HepG2 (cell line): ENCODE data around the gene MAP2K2. TPM values are rescaled to one million over a fixed set of nuclear protein-coding genes. Genes with fewer than 3 reads are reported as not detected.

Experiments
- ARNT ChIP-seq: fragments of 450-650 bp; IDR thresholded peaks from 2 replicates; pipeline ENCODE4 v1.6.1; 2017
- ARNTL ChIP-seq: sonication (generic); formaldehyde crosslinking; IDR thresholded peaks from 2 replicates; pipeline ENCODE4 v1.4.0; 2020; ENCODE audit warnings: mild to moderate bottlenecking, missing genetic modification reagents
- EP300 ChIP-seq, 3 experiments: sonication (generic) in 1 of 3; formaldehyde crosslinking in 1 of 3; IDR thresholded peaks; 2 replicates each; pipeline versions ENCODE4 v1.5.1 to v1.6.1; 2011 to 2020; ENCODE audit warnings: low read depth in 2 of 3, low read length in 2 of 3, borderline replicate concordance in 1 of 3, improper control_type of control experiment in 1 of 3, mild to moderate bottlenecking in 1 of 3, missing genetic modification reagents in 1 of 3, moderate library complexity in 1 of 3
- FOXA3 ChIP-seq: IDR thresholded peaks from 2 replicates; pipeline ENCODE4 v1.6.1; 2016; ENCODE audit warnings: missing genetic modification reagents, missing compliant biosample characterization
- GFI1 ChIP-seq: sonication (generic); formaldehyde crosslinking; IDR thresholded peaks from 2 replicates; pipeline ENCODE4 v1.5.0; 2020; ENCODE audit warnings: missing genetic modification reagents, mild to moderate bottlenecking, borderline replicate concordance
- ISL2 ChIP-seq: sonication (generic); formaldehyde crosslinking; IDR thresholded peaks from 2 replicates; pipeline ENCODE4 v1.5.0; 2020; ENCODE audit warnings: missing genetic modification reagents
- MTF1 ChIP-seq: sonication (generic); formaldehyde crosslinking; IDR thresholded peaks from 2 replicates; pipeline ENCODE4 v1.5.0; 2020; ENCODE audit warnings: missing genetic modification reagents
- MZF1 ChIP-seq: sonication (generic); formaldehyde crosslinking; IDR thresholded peaks from 2 replicates; pipeline ENCODE4 v1.8.1; 2023; ENCODE audit warnings: mild to moderate bottlenecking, missing genetic modification reagents, borderline replicate concordance
- NR2F6 ChIP-seq, 2 experiments: IDR thresholded peaks; 2 replicates each; pipeline ENCODE4 v1.6.1; 2016; ENCODE audit warnings: antibody characterized with exemption in 1 of 2, mild to moderate bottlenecking in 1 of 2
- NRL ChIP-seq: sonication (generic); formaldehyde crosslinking; IDR thresholded peaks from 2 replicates; pipeline ENCODE4 v1.5.0; 2020; ENCODE audit warnings: missing genetic modification reagents, mild to moderate bottlenecking, moderate library complexity, borderline replicate concordance
- SALL1 ChIP-seq: sonication (generic); formaldehyde crosslinking; IDR thresholded peaks from 2 replicates; pipeline ENCODE4 v1.8.0; 2022; ENCODE audit warnings: mild to moderate bottlenecking, missing genetic modification reagents
- SP4 ChIP-seq: sonication (generic); formaldehyde crosslinking; IDR thresholded peaks from 2 replicates; pipeline ENCODE4 v1.8.1; 2023; ENCODE audit warnings: mild to moderate bottlenecking, missing genetic modification reagents
- TBX2 ChIP-seq: sonication (generic); formaldehyde crosslinking; IDR thresholded peaks from 2 replicates; pipeline ENCODE4 v1.5.0; 2020; ENCODE audit warnings: missing genetic modification reagents, mild to moderate bottlenecking, borderline replicate concordance
- TEAD3 ChIP-seq: optimal IDR thresholded peaks from 2 replicates; pipeline ENCODE3; 2016; ENCODE audit warnings: borderline replicate concordance
- THAP11 ChIP-seq: IDR thresholded peaks from 2 replicates; pipeline ENCODE4 v1.6.1; 2016; ENCODE audit warnings: missing biosample characterization, missing genetic modification reagents
- ZKSCAN5 ChIP-seq: sonication (generic); formaldehyde crosslinking; IDR thresholded peaks from 2 replicates; pipeline ENCODE4 v1.5.1; 2020; ENCODE audit warnings: mild to moderate bottlenecking, missing genetic modification reagents
- ZNF20 ChIP-seq: sonication (generic); formaldehyde crosslinking; IDR thresholded peaks from 2 replicates; pipeline ENCODE4 v1.4.0; 2020; ENCODE audit warnings: mild to moderate bottlenecking, moderate library complexity, missing genetic modification reagents
- ZNF282 ChIP-seq: fragments of 450-650 bp; IDR thresholded peaks from 2 replicates; pipeline ENCODE4 v1.6.1; 2018; ENCODE audit not compliant: partially characterized antibody
- ZNF317 ChIP-seq: sonication (generic); formaldehyde crosslinking; IDR thresholded peaks from 2 replicates; pipeline ENCODE4 v1.5.0; 2020; ENCODE audit warnings: mild to moderate bottlenecking, missing genetic modification reagents
- ZNF33A ChIP-seq: sonication (generic); formaldehyde crosslinking; IDR thresholded peaks from 2 replicates; pipeline ENCODE4 v1.5.1; 2020; ENCODE audit warnings: missing genetic modification reagents, mild to moderate bottlenecking, moderate library complexity, borderline replicate concordance
- ZNF382 ChIP-seq: sonication (generic); formaldehyde crosslinking; IDR thresholded peaks from 2 replicates; pipeline ENCODE4 v1.5.0; 2020; ENCODE audit warnings: missing genetic modification reagents, mild to moderate bottlenecking, borderline replicate concordance
- ZNF484 ChIP-seq: sonication (generic); formaldehyde crosslinking; IDR thresholded peaks from 2 replicates; pipeline ENCODE4 v1.5.1; 2020; ENCODE audit warnings: mild to moderate bottlenecking, low read depth, missing genetic modification reagents, borderline replicate concordance
- ZNF605 ChIP-seq: sonication (generic); formaldehyde crosslinking; IDR thresholded peaks from 2 replicates; pipeline ENCODE4 v1.8.0; 2022; ENCODE audit warnings: mild to moderate bottlenecking, missing genetic modification reagents
- ZNF660 ChIP-seq: sonication (generic); formaldehyde crosslinking; IDR thresholded peaks from 2 replicates; pipeline ENCODE4 v1.5.1; 2020; ENCODE audit warnings: mild to moderate bottlenecking, low read depth, missing genetic modification reagents, borderline replicate concordance
- ZNF7 ChIP-seq: IDR thresholded peaks from 2 replicates; pipeline ENCODE4 v1.6.1; 2016; ENCODE audit warnings: missing biosample characterization, missing genetic modification reagents
- ZNF782 ChIP-seq: sonication (generic); formaldehyde crosslinking; IDR thresholded peaks from 2 replicates; pipeline ENCODE4 v1.4.0; 2020; ENCODE audit warnings: missing genetic modification reagents, mild to moderate bottlenecking, borderline replicate concordance
- ZNF850 ChIP-seq: sonication (generic); formaldehyde crosslinking; conservative IDR thresholded peaks from 2 replicates; pipeline ENCODE4 v1.9.0; 2021; ENCODE audit warnings: mild to moderate bottlenecking, missing genetic modification reagents
- ZSCAN21 ChIP-seq: sonication (generic); formaldehyde crosslinking; IDR thresholded peaks from 2 replicates; pipeline ENCODE4 v1.8.0; 2022; ENCODE audit warnings: mild to moderate bottlenecking, missing genetic modification reagents, moderate library complexity, borderline replicate concordance
- polyA plus RNA-seq, 8 experiments: library from polyadenylated mRNA; depleted of rRNA in 3 of 8; stranded (reverse) in 7 of 8; unstranded in 1 of 8; fragments of >200 nt; fragmentation: Illumina TruSeq in 4 of 8; extraction: Trizol in 4 of 8; gene quantifications; 2 replicates each; pipeline versions ENCODE4 v1.2.1 to v1.2.3, GENCODE V29; 2011 to 2016; ENCODE audit warnings: low read depth in 4 of 8, missing spikeins in 1 of 8, mixed read lengths in 1 of 8; ENCODE audit not compliant: insufficient read depth in 1 of 8
- total RNA-seq, 5 experiments: library from RNA; depleted of rRNA; stranded (reverse); fragments of >200 nt; fragmentation: Illumina TruSeq; extraction: Trizol; gene quantifications; 2 replicates each; pipeline ENCODE4 v1.2.3, GENCODE V29; 2016; ENCODE audit warnings: low read depth in 1 of 5

The MAP2K2 gene
- total and polyA plus RNA-seq, 2 of the 13 experiments (the other 11 are each of a cell fraction or from before 2014, with no cell fraction given) = 70.3 to 80.9 TPM

DNA sequence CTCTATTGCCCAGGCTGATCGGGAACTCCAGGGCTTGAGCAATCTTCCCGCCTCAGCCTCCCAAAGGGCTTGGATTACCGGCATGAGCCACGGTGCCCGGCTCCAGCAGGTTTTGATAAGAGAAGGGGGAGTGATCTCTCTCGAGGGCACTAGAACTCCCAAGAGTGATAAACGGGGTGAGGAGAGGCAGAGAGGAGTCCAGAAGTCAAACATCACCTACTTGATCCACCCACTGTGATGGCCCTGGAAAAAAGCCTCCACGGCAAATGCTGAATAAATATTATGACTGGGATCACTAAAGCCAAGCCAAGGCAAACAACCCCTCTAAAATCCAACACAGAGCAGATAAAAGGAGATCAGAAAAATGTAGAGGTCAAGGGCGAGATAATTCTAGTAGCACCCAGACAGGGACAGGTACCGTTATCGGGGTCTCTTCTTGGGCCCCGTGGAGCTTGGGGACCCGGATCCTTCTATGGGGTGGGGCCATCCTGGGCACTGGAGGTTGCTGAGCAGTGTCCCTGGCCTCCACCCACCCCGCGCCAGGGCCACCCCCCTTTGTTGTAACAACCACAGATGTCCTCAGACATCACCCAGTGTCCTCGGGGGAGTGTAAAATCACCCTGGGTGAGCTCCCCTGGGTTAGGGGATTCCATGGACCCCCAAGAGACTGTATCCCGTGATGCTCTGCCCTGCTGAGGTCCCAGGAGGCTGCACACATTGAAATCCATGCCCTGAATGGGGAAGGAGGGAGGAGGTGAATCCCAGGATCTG is 25.8 kb upstream of the MAP2K2 start (continued):
- TF ChIP-seq ZNF382 = no peak
- no peak for TF ChIP-seq GFI1 (CRISPR knock-in tag)
- TF ChIP-seq ZNF605 (CRISPR knock-in tag) = no peak
- peak; percentile 74 for TF ChIP-seq NR2F6 (IDR thresholded peaks at IDR 0.05)
- peak; percentile 83 for TF ChIP-seq NR2F6 (CRISPR knock-in tag; IDR thresholded peaks at IDR 0.05)
- no peak for TF ChIP-seq ARNT
- TF ChIP-seq ZNF20 = no peak
- TF ChIP-seq ZNF282 = no peak
- no peak for TF ChIP-seq ZNF33A (CRISPR knock-in tag)
- no peak for TF ChIP-seq ZKSCAN5 (CRISPR knock-in tag)
- TF ChIP-seq MZF1 = no peak
- TF ChIP-seq ISL2 = peak; percentile 45; the same call in 1 of the 2 replicates
- TF ChIP-seq ZNF660 (CRISPR knock-in tag) = no peak
- no peak for TF ChIP-seq ZNF850
- no peak for TF ChIP-seq ZSCAN21 (CRISPR knock-in tag)
- TF ChIP-seq ZNF782 = no peak
- peak; percentile 12 for TF ChIP-seq TEAD3 (CRISPR knock-in tag)
- no peak for TF ChIP-seq TBX2 (CRISPR knock-in tag)
- no peak; the same call in 1 of the 2 replicates for TF ChIP-seq SALL1 (CRISPR knock-in tag)
- peak; percentile 37; the same call in 1 of the 2 replicates for TF ChIP-seq FOXA3 (CRISPR knock-in tag)
- peak in 1 of 2 experiments; percentile 43; a peak in 1 of 4 replicates for TF ChIP-seq EP300 (IDR thresholded peaks at IDR 0.05; ENCODE audit: low read depth in 2 of 2, low read length in 2 of 2)
- TF ChIP-seq EP300 (CRISPR knock-in tag; IDR thresholded peaks at IDR 0.05; ENCODE audit: borderline replicate concordance) = no peak
- no peak for TF ChIP-seq ZNF484 (CRISPR knock-in tag)
- TF ChIP-seq ZNF7 (CRISPR knock-in tag) = no peak
- no peak for TF ChIP-seq ARNTL (CRISPR knock-in tag)
- TF ChIP-seq ZNF317 (CRISPR knock-in tag) = no peak
- TF ChIP-seq MTF1 = no peak
- TF ChIP-seq SP4 (CRISPR knock-in tag) = no peak
- 0 out of 2 replicates have a peak, but pooled peaks have one; percentile 12 for TF ChIP-seq THAP11
- no peak for TF ChIP-seq NRL
